BJ (cell line): ENCODE data around the gene BCL3. TPM values are rescaled to one million over a fixed set of nuclear protein-coding genes. Genes with fewer than 3 reads are reported as not detected.

ENCODE experiments used
- CTCF ChIA-PET: fragments of 350-600 bp; formaldehyde crosslinking; extraction: SDS; loops from one replicate; lab custom pipeline; 2021; ENCODE audit warnings: antibody characterized with exemption, inconsistent platforms; lab: Yijun Ruan, JAX
- POLR2A ChIA-PET: fragments of 300-600 bp; sonication (Branson Sonifier 250); formaldehyde crosslinking; extraction: SDS; loops from one replicate; lab custom pipeline; 2021; ENCODE audit warnings: antibody characterized with exemption; lab: Charles Lee
- DNase-seq: peaks from one replicate; pipeline ENCODE4 v3.0.0-alpha.2; 2011; ENCODE audit warnings: low read depth
- H3K27me3 ChIP-seq: 2 replicates; pipeline ENCODE4 v1.6.0; 2011; ENCODE audit warnings: low read length; ENCODE audit not compliant: control insufficient read depth, insufficient read depth
- H3K36me3 ChIP-seq: 2 replicates; pipeline ENCODE4 v1.5.1; 2011; ENCODE audit warnings: low read length; ENCODE audit not compliant: control insufficient read depth, insufficient read depth
- H3K4me3 ChIP-seq: 2 replicates; pipeline ENCODE4 v1.5.1; 2011; ENCODE audit warnings: low read depth, mild to moderate bottlenecking, control low read depth, low read length
- polyA plus RNA-seq: library from polyadenylated mRNA; depleted of rRNA; stranded (reverse); fragments of >200 nt; gene quantifications from 2 replicates; pipeline ENCODE4 v1.2.3, GENCODE V29; 2011
- TF ChIP-seq, protein P1 (sequence below): IDR thresholded peaks from 2 replicates; pipeline ENCODE4 v1.5.1; 2011; ENCODE audit warnings: low read depth, mild to moderate bottlenecking, control low read depth, inconsistent platforms, low read length, moderate library complexity; ENCODE audit not compliant: insufficient read depth

The BCL3 gene
- polyA plus RNA-seq, 1 experiment, result 9.1 TPM

DNA sequence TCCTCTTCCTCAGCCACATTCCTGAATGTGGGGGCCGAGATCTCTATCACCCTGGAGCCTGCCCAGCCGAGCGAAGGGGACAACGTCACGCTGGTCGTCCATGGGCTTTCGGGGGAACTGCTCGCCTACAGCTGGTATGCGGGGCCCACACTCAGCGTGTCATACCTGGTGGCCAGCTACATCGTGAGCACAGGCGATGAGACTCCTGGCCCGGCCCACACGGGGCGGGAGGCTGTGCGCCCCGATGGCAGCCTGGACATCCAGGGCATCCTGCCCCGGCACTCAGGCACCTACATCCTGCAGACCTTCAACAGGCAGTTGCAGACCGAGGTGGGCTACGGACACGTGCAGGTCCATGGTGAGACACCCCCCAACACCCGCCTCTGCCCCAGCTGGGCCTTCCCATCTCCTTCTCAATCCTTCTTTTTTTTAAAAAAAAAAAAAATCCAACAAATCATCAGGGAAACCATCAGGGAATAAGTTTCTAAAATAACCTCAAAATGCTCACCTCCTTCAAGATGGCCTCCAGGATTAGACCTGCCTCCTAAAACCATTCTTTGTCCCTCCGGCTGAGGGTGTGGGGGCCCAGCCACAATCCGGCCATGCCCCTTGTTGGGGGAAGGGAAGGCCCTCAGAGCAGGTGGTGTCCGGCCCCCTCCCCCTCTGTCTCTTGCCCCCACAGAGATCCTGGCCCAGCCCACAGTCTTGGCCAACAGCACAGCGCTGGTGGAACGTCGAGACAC lies 45.0 kb upstream of the BCL3 start:
- no peak for DNase-seq
- Histone ChIP-seq H3K27me3 (peaks cover 2% of the 10 kb centered on the region; the same call in 1 of the 2 replicates), H3K4me3 (no peak overlapping the region), H3K36me3 (no peaks in the 10 kb centered on the region)
- CTCF ChIA-PET, result no interaction called here
- POLR2A ChIA-PET, result no interaction called here
- TF ChIP-seq, protein P1, sequence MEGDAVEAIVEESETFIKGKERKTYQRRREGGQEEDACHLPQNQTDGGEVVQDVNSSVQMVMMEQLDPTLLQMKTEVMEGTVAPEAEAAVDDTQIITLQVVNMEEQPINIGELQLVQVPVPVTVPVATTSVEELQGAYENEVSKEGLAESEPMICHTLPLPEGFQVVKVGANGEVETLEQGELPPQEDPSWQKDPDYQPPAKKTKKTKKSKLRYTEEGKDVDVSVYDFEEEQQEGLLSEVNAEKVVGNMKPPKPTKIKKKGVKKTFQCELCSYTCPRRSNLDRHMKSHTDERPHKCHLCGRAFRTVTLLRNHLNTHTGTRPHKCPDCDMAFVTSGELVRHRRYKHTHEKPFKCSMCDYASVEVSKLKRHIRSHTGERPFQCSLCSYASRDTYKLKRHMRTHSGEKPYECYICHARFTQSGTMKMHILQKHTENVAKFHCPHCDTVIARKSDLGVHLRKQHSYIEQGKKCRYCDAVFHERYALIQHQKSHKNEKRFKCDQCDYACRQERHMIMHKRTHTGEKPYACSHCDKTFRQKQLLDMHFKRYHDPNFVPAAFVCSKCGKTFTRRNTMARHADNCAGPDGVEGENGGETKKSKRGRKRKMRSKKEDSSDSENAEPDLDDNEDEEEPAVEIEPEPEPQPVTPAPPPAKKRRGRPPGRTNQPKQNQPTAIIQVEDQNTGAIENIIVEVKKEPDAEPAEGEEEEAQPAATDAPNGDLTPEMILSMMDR, result no peak

DNA sequence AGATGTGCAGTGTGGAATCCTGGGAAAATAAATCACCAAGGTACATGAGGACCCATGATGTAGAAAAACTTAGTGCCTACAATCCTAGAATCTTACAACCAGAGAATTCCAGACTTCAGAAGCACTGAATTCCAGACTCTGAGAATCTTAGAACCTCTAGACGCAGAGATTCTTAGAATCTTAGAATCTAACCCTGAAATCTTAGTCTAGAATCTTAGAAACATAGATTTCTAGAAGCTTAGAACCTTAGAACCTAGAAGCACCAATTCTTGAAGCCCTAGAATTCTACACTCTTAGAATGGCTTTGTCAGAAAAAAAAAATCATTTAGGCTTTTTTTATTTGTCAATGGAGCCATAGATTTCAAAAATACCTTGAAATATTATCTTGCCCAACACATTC lies 43.5 kb upstream of the BCL3 start:
- Histone ChIP-seq H3K36me3 (no peaks in the 10 kb centered on the region), H3K27me3 (peaks cover 2% of the 10 kb centered on the region; the same call in 1 of the 2 replicates), H3K4me3 (no peak overlapping the region)
- POLR2A ChIA-PET, result no interaction called here
- DNase-seq, result no peak
- CTCF ChIA-PET, result interaction anchor here (2.5 kb wide), 1 partner anchor 19 kb away, joined by 15 read pairs; no protein-coding TSS in a partner anchor
- TF ChIP-seq, protein P1, result no peak

DNA sequence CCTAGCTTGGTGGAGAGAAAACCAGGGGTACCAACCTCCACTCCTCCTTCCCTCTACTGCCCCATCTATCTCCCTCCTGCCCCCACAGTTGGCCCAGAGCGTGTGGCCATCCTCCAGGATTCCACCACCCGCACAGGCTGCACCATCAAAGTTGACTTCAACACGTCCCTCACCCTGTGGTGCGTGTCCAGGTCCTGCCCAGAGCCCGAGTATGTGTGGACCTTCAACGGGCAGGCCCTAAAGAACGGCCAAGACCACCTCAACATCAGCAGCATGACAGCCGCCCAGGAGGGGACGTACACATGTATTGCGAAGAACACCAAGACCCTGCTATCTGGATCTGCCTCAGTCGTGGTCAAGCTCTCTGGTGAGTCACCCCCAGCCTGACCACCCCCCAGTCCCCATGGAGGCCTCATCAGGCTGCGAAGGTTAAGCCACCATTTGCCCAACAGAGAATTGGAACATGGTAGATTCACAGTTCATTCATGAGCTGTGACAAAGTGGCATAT lies 43.0 kb upstream of the BCL3 start:
- ChIA-PET CTCF (interaction anchor here (1.5 to 2.5 kb wide), 2 partner anchors 18 to 79 kb away, joined by 4 to 15 read pairs; no protein-coding TSS in a partner anchor), POLR2A (no interaction called here)

DNA sequence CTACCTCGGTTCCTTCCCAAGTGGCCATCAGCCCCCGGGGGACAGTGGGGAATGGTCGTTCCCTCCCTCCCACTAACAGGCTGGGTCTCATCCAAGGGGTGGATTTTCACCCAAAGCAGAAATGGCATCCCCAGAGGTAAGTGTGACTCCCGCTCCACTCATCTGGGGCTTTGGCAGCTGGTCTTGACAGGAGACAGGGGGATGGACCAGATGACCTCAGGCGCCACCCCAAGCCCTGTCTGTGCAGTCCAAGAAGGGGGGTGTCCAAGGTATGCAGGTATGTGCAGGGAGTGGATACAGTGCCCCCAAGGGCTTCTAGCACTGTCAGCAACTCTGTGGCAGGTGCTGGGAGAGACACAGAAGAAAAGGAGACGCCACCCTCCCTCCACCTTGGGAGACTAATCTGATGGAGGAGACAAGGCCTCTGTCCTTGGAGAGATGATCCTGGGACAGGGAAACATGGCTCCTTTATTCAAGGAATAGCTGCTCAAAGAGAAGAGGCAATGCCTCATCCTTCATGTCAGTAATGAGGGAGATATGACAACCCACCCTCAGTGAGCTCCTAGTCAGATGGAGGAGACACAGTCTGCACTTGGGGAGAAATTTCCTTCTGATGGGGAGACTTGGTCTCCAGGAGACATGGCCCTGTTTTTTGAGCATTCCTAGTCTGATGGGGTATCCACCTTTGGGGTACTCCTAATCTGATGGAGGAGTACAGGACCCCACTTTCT lies 41.8 kb upstream of the BCL3 start:
- H3K36me3 ChIP-seq, result no peaks in the 10 kb centered on the region
- TF ChIP-seq, protein P1, result no peak
- ChIA-PET CTCF (interaction anchor here (0.7 to 2.5 kb wide), 4 partner anchors 17 to 78 kb away, joined by 3 to 15 read pairs (median 4); no protein-coding TSS in a partner anchor), POLR2A (no interaction called here)
- no peak for DNase-seq
- no peak overlapping the region for H3K4me3 ChIP-seq
- peaks cover 2% of the 10 kb centered on the region; the same call in 1 of the 2 replicates for H3K27me3 ChIP-seq

More for the DNA sequence above, 43.0 kb upstream of the BCL3 start:
- no peak overlapping the region for H3K4me3 ChIP-seq
- no peaks in the 10 kb centered on the region for H3K36me3 ChIP-seq
- no peak for DNase-seq
- H3K27me3 ChIP-seq, result peaks cover 2% of the 10 kb centered on the region; the same call in 1 of the 2 replicates
- TF ChIP-seq, protein P1, result no peak

DNA sequence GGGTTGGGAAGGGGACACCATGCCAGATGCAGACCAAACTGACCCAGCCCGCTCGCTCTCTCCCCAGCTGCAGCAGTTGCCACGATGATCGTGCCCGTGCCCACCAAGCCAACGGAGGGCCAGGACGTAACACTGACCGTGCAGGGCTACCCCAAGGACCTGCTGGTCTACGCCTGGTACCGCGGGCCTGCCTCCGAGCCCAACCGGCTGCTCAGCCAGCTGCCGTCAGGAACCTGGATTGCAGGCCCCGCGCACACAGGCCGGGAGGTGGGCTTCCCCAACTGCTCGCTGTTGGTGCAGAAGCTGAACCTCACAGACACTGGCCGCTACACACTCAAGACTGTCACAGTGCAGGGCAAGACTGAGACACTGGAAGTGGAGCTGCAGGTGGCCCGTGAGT lies 40.7 kb upstream of the BCL3 start:
- Histone ChIP-seq H3K27me3 (no peaks in the 10 kb centered on the region; the same call in 1 of the 2 replicates), H3K4me3 (no peak overlapping the region), H3K36me3 (no peaks in the 10 kb centered on the region)
- CTCF ChIA-PET, result interaction anchor here (1.0 to 1.7 kb wide), 2 partner anchors 16 to 18 kb away, joined by 4 to 10 read pairs; no protein-coding TSS in a partner anchor
- TF ChIP-seq, protein P1, result no peak
- DNase-seq, result no peak
- POLR2A ChIA-PET, result no interaction called here
